ENCODE results near the gene TRAF3.
A peak's percentile ranks its signal among the peaks of the same experiment; 100 is the strongest.

Gene TRAF3

GRCh38 chr14:102771144-102771543 lies 6.1 kb upstream of the TRAF3 start:
- no peak for ATAC-seq
- no peak for TF ChIP-seq ISL1 (CRISPR knock-in tag; IDR thresholded peaks at IDR 0.05)
- TF ChIP-seq ESRRG (CRISPR knock-in tag; IDR thresholded peaks at IDR 0.05) = no peak
- TF ChIP-seq BACH2 (CRISPR knock-in tag; IDR thresholded peaks at IDR 0.05; ENCODE audit: borderline replicate concordance) = no peak
- no peak for TF ChIP-seq ARNTL (CRISPR knock-in tag; IDR thresholded peaks at IDR 0.05; ENCODE audit: borderline replicate concordance, low read depth)
- TF ChIP-seq, protein P1, sequence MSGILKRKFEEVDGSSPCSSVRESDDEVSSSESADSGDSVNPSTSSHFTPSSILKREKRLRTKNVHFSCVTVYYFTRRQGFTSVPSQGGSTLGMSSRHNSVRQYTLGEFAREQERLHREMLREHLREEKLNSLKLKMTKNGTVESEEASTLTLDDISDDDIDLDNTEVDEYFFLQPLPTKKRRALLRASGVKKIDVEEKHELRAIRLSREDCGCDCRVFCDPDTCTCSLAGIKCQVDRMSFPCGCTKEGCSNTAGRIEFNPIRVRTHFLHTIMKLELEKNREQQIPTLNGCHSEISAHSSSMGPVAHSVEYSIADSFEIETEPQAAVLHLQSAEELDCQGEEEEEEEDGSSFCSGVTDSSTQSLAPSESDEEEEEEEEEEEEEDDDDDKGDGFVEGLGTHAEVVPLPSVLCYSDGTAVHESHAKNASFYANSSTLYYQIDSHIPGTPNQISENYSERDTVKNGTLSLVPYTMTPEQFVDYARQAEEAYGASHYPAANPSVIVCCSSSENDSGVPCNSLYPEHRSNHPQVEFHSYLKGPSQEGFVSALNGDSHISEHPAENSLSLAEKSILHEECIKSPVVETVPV (CRISPR knock-in tag; IDR thresholded peaks at IDR 0.05) = no peak
- TF ChIP-seq ZC3H10 (CRISPR knock-in tag; IDR thresholded peaks at IDR 0.05) = no peak
- TF ChIP-seq, protein P2, sequence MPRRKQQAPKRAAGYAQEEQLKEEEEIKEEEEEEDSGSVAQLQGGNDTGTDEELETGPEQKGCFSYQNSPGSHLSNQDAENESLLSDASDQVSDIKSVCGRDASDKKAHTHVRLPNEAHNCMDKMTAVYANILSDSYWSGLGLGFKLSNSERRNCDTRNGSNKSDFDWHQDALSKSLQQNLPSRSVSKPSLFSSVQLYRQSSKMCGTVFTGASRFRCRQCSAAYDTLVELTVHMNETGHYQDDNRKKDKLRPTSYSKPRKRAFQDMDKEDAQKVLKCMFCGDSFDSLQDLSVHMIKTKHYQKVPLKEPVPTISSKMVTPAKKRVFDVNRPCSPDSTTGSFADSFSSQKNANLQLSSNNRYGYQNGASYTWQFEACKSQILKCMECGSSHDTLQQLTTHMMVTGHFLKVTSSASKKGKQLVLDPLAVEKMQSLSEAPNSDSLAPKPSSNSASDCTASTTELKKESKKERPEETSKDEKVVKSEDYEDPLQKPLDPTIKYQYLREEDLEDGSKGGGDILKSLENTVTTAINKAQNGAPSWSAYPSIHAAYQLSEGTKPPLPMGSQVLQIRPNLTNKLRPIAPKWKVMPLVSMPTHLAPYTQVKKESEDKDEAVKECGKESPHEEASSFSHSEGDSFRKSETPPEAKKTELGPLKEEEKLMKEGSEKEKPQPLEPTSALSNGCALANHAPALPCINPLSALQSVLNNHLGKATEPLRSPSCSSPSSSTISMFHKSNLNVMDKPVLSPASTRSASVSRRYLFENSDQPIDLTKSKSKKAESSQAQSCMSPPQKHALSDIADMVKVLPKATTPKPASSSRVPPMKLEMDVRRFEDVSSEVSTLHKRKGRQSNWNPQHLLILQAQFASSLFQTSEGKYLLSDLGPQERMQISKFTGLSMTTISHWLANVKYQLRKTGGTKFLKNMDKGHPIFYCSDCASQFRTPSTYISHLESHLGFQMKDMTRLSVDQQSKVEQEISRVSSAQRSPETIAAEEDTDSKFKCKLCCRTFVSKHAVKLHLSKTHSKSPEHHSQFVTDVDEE (CRISPR knock-in tag; IDR thresholded peaks at IDR 0.05) = no peak
- no peak for TF ChIP-seq ZFP3 (CRISPR knock-in tag; IDR thresholded peaks at IDR 0.05)
- TF ChIP-seq PPARA (CRISPR knock-in tag; IDR thresholded peaks at IDR 0.05; ENCODE audit: borderline replicate concordance) = no peak

GRCh38 chr14:102772781-102773570 lies 4.3 kb upstream of the TRAF3 start:
- no peak for TF ChIP-seq PPARA (CRISPR knock-in tag; IDR thresholded peaks at IDR 0.05; ENCODE audit: borderline replicate concordance)
- no peak for TF ChIP-seq CREB5 (CRISPR knock-in tag; IDR thresholded peaks at IDR 0.05; ENCODE audit: low read depth)
- TF ChIP-seq BACH2 (CRISPR knock-in tag; IDR thresholded peaks at IDR 0.05; ENCODE audit: borderline replicate concordance) = no peak
- TF ChIP-seq TCF4 (CRISPR knock-in tag; IDR thresholded peaks at IDR 0.05; ENCODE audit: borderline replicate concordance) = no peak
- TF ChIP-seq RARB (CRISPR knock-in tag; IDR thresholded peaks at IDR 0.05) = no peak
- no peak for TF ChIP-seq ZC3H10 (CRISPR knock-in tag; IDR thresholded peaks at IDR 0.05)
- TF ChIP-seq ESRRG (CRISPR knock-in tag; IDR thresholded peaks at IDR 0.05) = no peak
- TF ChIP-seq ZFP30 (CRISPR knock-in tag; IDR thresholded peaks at IDR 0.05) = no peak
- TF ChIP-seq CSDC2 (CRISPR knock-in tag; IDR thresholded peaks at IDR 0.05) = no peak
- TF ChIP-seq ARNTL (CRISPR knock-in tag; IDR thresholded peaks at IDR 0.05; ENCODE audit: borderline replicate concordance, low read depth) = no peak
- TF ChIP-seq ZNF70 (CRISPR knock-in tag; IDR thresholded peaks at IDR 0.05) = no peak
- no peak for TF ChIP-seq TOX (CRISPR knock-in tag; IDR thresholded peaks at IDR 0.05; ENCODE audit: borderline replicate concordance)
- TF ChIP-seq, protein P2 (CRISPR knock-in tag; IDR thresholded peaks at IDR 0.05) = no peak
- no peak for TF ChIP-seq GLIS3 (CRISPR knock-in tag; IDR thresholded peaks at IDR 0.05)
- TF ChIP-seq ZNF8 (CRISPR knock-in tag; IDR thresholded peaks at IDR 0.05) = no peak
- no peak for TF ChIP-seq ISL1 (CRISPR knock-in tag; IDR thresholded peaks at IDR 0.05)
- TF ChIP-seq ZNF565 (CRISPR knock-in tag; conservative IDR thresholded peaks at IDR 0.05; ENCODE audit: low read depth) = no peak
- peak; percentile 32; the same call in 2 of the 3 replicates for ATAC-seq

DNA sequence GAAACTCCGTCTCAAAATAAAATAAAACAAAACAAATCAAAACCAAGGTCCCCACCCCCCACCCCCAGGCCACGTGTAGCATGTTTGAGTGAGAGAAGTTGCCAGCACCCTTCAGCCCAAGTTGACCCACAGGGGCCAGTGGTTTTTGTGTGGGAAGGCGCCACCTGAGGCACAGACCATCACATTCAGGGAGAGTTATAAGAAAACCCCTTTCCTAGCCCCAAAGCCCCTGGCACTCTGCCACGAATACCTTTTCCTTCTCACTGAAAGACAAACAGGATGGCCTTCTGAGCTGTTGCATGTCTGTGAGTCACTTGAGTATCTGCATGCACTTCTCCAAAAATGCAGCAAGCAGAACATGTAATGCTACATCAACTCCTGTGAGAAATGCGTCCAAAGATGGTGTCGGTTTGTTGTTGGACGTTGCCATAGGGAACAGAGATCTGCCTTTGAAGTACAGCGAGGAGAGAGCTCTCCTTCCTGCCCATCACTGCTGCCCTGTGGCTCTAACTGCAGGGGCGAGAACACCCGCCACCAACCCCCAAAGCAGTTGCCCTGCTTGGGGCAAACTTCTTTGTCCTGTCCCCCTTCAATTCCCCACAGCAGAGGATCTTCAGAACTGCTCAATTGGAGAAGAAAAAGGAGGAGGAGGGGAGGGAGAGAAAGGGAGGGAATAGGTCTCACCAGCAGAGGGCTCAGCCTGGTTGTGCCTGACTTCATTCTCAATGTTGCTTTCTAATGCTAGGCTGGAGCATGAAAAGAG lies 2.7 kb upstream of the TRAF3 start:
- TF ChIP-seq ISL1 (CRISPR knock-in tag; IDR thresholded peaks at IDR 0.05) = no peak
- TF ChIP-seq, protein P2 (CRISPR knock-in tag; IDR thresholded peaks at IDR 0.05) = no peak
- no peak for TF ChIP-seq ZNF8 (CRISPR knock-in tag; IDR thresholded peaks at IDR 0.05)
- TF ChIP-seq, protein P3, sequence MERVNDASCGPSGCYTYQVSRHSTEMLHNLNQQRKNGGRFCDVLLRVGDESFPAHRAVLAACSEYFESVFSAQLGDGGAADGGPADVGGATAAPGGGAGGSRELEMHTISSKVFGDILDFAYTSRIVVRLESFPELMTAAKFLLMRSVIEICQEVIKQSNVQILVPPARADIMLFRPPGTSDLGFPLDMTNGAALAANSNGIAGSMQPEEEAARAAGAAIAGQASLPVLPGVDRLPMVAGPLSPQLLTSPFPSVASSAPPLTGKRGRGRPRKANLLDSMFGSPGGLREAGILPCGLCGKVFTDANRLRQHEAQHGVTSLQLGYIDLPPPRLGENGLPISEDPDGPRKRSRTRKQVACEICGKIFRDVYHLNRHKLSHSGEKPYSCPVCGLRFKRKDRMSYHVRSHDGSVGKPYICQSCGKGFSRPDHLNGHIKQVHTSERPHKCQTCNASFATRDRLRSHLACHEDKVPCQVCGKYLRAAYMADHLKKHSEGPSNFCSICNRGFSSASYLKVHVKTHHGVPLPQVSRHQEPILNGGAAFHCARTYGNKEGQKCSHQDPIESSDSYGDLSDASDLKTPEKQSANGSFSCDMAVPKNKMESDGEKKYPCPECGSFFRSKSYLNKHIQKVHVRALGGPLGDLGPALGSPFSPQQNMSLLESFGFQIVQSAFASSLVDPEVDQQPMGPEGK (CRISPR knock-in tag; IDR thresholded peaks at IDR 0.05; ENCODE audit: borderline replicate concordance) = no peak
- ATAC-seq = peak; percentile 84

Data from SK-N-SH treated with all-trans-retinoic acid at 6 μM for 48 hours (cell line).